Measurements from ENCODE around the gene C1orf116.

- no peak for TF ChIP-seq CTCF (IDR thresholded peaks at IDR 0.05)
- TF ChIP-seq EZH2phosphoT487 (IDR thresholded peaks at IDR 0.05), result no peak
- TF ChIP-seq EZH2 (IDR thresholded peaks at IDR 0.05), result no peak
These were observed 9.4 kb downstream of the C1orf116 start for GRCh38 chr1:207022996-207023679.

Measured in neural progenitor cell (in vitro differentiated cells).